Progenitor cell of endocrine pancreas (in vitro differentiated cells): Measurements from ENCODE around the gene RHOT2. TPM values are rescaled to one million over a fixed set of nuclear protein-coding genes. Genes with fewer than 3 reads are reported as not detected.
A peak's percentile ranks its signal among the peaks of the same experiment; 100 is the strongest.

ENCODE experiments used
- DNase-seq: peaks from one replicate; pipeline ENCODE4 v3.0.0; 2021; ENCODE audit warnings: low spot score; ENCODE audit not compliant: unreplicated experiment
- H3K27ac Mint-ChIP-seq: 2 replicates; pipeline ENCODE4 v1.8.0; 2021; ENCODE audit warnings: mild to moderate bottlenecking, moderate library complexity, mixed read lengths
- H3K27me3 Mint-ChIP-seq: 2 replicates; pipeline ENCODE4 v1.8.0; 2021; ENCODE audit warnings: mixed read lengths
- H3K36me3 Mint-ChIP-seq: 2 replicates; pipeline ENCODE4 v1.8.0; 2022; ENCODE audit warnings: mixed read lengths; ENCODE audit not compliant: insufficient read depth
- H3K4me1 Mint-ChIP-seq: 2 replicates; pipeline ENCODE4 v1.8.0; 2021; ENCODE audit warnings: low read depth, mixed read lengths
- H3K4me3 Mint-ChIP-seq: 2 replicates; pipeline ENCODE4 v1.8.0; 2021; ENCODE audit warnings: low read depth, mild to moderate bottlenecking, moderate library complexity, mixed read lengths
- H3K9me3 Mint-ChIP-seq: 2 replicates; pipeline ENCODE4 v1.8.0; 2021; ENCODE audit warnings: low read depth, mixed read lengths
- CTCF ChIP-seq: fragments of 200-600 bp; sonication (generic); IDR thresholded peaks from one replicate; pipeline ENCODE4 v1.5.0; 2021; ENCODE audit warnings: antibody characterized with exemption, mild to moderate bottlenecking; ENCODE audit not compliant: unreplicated experiment
- total RNA-seq: library from RNA; stranded (reverse); gene quantifications from 2 replicates; pipeline ENCODE4 v1.2.1, GENCODE V29; 2021

The RHOT2 gene
- total RNA-seq, 1 donor from 2014 or later = 153 TPM

GRCh38 chr16:720447-720989 lies 52.6 kb downstream of the RHOT2 start:
- Mint-ChIP-seq H3K27me3 (peaks cover 5% of the 10 kb centered on the region), H3K36me3 (no peaks in the 10 kb centered on the region), H3K9me3 (no peaks in the 10 kb centered on the region), H3K4me1 (peaks cover 12% of the 10 kb centered on the region), H3K27ac (peak overlapping the region; percentile 90), H3K4me3 (peak overlapping the region; percentile 77)
- TF ChIP-seq CTCF = no peak
- no peak for DNase-seq

- peak within 1 kb of the TSS; percentile 90 for H3K27ac Mint-ChIP-seq
- DNase-seq = peak; percentile 81
- H3K36me3 Mint-ChIP-seq = no peaks in the 10 kb centered on the region
- H3K4me3 Mint-ChIP-seq = peak within 1 kb of the TSS; percentile 77
- TF ChIP-seq CTCF = peak; percentile 10
- peaks cover 11% of the 10 kb centered on the region for H3K27me3 Mint-ChIP-seq
- H3K4me1 Mint-ChIP-seq = peaks cover 12% of the 10 kb centered on the region
- H3K9me3 Mint-ChIP-seq = no peaks in the 10 kb centered on the region
Measured at GRCh38 chr16:720990-721764, 53.2 kb downstream of the RHOT2 start, which contains the start of gene ANTKMT. Gene ANTKMT (plus strand): TSS chr16:721146. CDS start chr16:721275, 129 bp downstream.

- H3K27me3 Mint-ChIP-seq = peaks cover 15% of the 10 kb centered on the region
- no peak overlapping the region for H3K4me3 Mint-ChIP-seq
- no peak overlapping the region for H3K27ac Mint-ChIP-seq
- no peak for DNase-seq
- H3K9me3 Mint-ChIP-seq = no peaks in the 10 kb centered on the region
- H3K4me1 Mint-ChIP-seq = peaks cover 8% of the 10 kb centered on the region
- no peak for TF ChIP-seq CTCF
- H3K36me3 Mint-ChIP-seq = no peaks in the 10 kb centered on the region
Measured at GRCh38 chr16:721765-722540, 54.0 kb downstream of the RHOT2 start.

- no peaks in the 10 kb centered on the region for H3K9me3 Mint-ChIP-seq
- peak overlapping the region; percentile 41 for H3K4me3 Mint-ChIP-seq
- peaks cover 15% of the 10 kb centered on the region for H3K27me3 Mint-ChIP-seq
- no peak for DNase-seq
- H3K4me1 Mint-ChIP-seq = peaks cover 8% of the 10 kb centered on the region
- no peak for TF ChIP-seq CTCF
- no peaks in the 10 kb centered on the region for H3K36me3 Mint-ChIP-seq
- H3K27ac Mint-ChIP-seq = peak overlapping the region; percentile 41
Measured at GRCh38 chr16:722835-723633, 55.1 kb downstream of the RHOT2 start.
